HG03575 (cell line): ENCODE measurements around the gene HNF1A.

Experiments used
- ATAC-seq: cut with Tn5 transposase; IDR thresholded peaks from one replicate; pipeline ENCODE4 v1.9.1; 2021; ENCODE audit not compliant: unreplicated experiment, insufficient number of reproducible peaks, low FRiP score; ENCODE audit errors: extremely low read depth

HNF1A gene

GRCh38 chr12:121003650-121004049 is 25.3 kb downstream of the HNF1A start:
- no peak for ATAC-seq

GRCh38 chr12:121004253-121004815 is 26.0 kb downstream of the HNF1A start:
- no peak for ATAC-seq

DNA sequence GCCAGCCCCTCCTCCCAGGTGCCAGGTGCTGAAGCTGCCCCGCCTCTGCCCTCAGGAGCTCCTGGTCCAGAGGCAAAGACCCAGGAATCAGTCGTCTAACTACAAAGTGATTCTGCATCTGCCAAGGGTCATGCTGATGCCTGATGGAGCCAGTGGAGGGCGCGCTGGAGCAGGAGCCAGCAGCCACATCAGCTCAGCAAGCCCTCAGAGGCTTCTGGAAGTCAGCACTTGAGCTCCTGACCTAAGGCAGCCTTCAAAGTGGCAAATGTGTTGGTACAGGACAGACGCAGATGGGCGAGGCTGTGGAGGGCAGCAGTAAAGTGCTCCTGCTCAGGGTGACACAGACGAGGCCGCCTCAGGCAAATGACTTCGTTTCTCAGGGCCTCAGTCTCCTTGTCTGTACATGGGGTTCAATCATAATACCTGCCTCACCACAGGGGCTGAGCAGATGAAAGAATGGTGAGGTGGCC is 27.0 kb downstream of the HNF1A start:
- no peak for ATAC-seq

DNA sequence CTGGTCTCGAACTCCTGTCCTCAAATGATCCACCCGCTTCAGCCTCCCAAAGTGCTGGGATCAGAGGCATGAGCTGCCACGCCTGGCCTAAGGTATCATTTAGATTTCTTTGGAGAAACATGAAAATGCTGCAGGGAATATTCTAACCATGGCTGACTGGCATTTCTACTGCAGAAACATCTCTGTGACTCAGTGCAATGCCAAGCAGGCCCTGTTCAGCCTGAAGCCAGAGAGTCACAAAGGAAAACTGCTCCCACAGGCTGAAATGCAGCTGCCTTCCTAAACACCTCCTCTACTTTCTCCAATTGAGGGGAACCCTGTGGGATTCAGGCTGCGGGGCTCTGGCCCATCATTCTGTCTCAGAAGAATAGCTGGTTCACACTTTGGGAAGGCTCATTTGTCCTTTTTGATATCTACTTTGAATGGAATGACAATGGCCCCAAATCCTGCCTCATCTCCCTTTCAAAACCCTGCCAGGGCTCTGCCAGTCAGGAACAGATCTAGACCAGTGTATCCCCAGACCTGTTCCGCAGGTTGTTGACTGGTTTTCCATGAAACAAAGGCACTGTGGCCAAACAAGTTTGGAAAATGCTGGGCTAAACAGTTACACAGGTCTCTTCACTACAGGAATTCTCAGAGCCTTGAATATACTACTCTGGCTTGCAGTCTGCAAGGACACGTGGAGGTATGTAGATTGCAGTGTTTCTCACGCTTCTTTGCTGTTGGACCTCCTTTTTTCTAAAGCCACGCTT is 30.2 kb downstream of the HNF1A start:
- ATAC-seq, result no peak

GRCh38 chr12:121009741-121010140 is 31.4 kb downstream of the HNF1A start:
- ATAC-seq, result no peak

- ATAC-seq, result no peak
Measured at GRCh38 chr12:121010860-121011259, 32.5 kb downstream of the HNF1A start.

GRCh38 chr12:121011820-121012219 is 33.5 kb downstream of the HNF1A start:
- no peak for ATAC-seq

GRCh38 chr12:121013715-121014114 is 35.4 kb downstream of the HNF1A start:
- no peak for ATAC-seq

DNA sequence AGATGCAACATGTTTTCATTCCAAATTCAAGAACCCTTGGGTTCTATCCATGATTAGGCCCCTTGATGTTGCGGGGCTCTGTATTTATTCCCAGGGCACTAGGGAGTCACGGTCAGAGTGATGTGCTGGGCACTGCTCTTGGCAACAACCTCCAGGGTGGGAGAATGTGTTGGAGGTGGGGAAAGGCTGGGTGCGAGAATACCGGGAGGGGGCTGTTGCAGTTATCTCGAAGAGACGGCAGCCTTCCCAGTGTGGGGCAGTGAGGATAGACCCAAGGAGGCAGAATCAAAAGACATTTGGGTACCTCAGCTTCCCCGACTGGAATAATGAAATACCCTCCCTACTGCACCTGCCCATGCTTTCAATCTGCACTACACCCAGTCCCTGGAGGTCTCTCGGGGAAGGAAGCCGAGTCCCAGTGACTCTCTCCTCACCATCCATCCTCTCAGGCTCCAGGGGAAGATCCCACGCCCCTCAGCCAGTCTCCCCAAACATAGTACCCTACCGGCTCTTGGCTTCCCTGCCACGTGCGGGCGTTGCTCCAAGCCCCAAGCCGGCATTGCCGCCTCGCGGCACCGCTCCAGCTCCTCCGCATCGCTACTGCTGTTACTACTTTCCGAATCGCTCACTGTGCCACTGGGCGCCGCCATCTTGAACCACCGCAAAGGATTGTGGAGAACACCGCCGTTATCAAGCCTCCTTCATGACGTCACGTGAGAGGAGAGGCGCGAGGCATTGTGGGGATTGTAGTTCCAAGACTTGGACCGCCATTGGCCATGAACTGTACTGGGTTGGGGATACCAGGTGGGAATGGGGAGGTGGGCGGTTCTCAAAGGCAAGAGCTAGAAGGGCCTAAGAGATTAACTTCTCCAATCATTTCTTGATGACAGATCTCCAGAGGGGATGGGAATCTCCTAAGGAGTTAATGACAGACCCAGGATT is 37.8 kb downstream of the HNF1A start, which contains the start of gene C12orf43:
Gene C12orf43, minus strand, starts transcription at position 663 of the 942 bp plus-strand sequence. Its CDS starts 13 bp downstream, at position 650.
- peak; percentile 50 for ATAC-seq

GRCh38 chr12:121017966-121018491 is 39.7 kb downstream of the HNF1A start:
- no peak for ATAC-seq

- ATAC-seq, result no peak
Measured at GRCh38 chr12:121018860-121019617, 40.7 kb downstream of the HNF1A start.

DNA sequence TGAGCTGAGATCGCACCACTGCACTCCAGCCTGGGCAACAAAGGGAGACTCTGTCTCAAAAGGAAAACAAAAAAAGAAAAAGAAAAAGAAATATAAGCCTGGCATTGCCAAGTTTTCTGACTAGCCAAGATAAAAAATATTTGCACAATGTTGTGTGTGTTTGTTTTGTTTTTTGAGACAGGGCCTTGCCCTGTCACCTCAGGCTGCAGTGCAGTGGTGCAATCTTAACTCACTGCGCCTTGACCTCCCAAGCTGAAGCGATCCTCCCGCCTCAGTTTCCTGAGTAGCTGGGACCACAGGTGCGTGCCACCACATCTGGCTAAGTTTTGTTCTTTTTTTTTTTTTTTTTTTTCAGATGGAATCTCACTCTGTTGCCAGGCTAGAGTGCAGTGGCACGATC is 43.4 kb downstream of the HNF1A start:
- ATAC-seq, result no peak

DNA sequence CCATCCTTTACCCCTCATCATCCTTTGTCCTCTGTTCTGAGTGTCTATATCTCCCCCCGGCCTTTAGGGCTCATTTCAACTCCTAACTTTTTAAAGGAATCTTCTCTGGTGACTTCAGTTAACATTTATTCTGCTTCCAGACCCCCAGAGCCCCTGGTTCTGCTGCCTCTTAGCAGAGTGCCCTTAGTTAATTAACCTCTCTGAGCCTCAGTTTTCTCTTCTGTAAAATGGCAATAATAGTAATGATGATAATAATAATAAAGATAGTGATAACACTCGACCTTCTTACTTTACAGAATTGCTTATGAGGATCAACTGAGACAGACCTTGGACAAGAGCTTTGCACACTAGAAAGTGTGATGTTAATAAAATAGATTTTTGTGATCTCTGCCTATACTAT is 44.4 kb downstream of the HNF1A start:
- no peak for ATAC-seq

- ATAC-seq, result no peak
Measured at GRCh38 chr12:121023799-121024198, 45.5 kb downstream of the HNF1A start.

DNA sequence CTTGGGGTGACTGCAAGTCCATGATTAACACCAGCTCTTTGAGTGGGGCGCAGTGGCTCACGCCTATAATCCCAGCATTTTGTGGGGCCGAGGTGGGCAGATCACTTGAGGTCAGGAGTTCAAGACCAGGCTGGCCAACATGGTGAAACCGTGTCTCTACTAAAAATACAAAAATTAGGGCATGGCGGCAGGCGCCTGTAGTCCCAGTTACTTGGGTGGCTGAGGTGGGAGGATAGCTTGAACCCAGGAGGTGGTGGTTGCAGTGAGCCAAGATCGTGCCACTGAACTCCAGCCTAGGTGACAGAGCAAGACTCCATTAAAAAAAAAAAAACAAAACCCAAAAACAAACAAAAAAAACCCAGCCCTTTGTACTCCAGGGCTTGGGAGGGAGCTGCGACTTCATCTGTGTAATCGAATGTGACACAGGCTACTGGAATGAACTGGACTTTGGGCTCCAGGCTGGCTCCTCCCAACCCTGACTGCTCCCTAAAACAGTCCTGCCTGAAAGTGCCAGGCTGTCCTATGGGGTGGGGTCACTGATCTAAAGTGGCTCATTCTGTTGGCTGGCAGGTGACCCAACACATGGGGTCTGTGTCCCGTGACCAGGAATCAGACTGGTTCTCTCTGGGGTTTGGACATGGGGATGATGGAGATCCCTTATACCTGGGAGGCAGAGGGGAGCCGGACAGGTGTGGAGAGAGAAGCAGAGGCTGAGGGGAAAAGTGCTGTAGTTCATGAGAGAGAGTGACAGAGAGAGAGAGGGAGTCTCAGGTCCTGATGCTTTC is 47.3 kb downstream of the HNF1A start:
- no peak for ATAC-seq

- ATAC-seq, result no peak
Measured at GRCh38 chr12:121026274-121027045, 48.1 kb downstream of the HNF1A start.

- ATAC-seq, result no peak
Measured at GRCh38 chr12:121030576-121031212, 52.4 kb downstream of the HNF1A start.
